HG02970 (cell line): Measurements from ENCODE around the gene ATP7B.
"Not testable (repeated sequence)": the region's sequence is repeated elsewhere in the genome, so short reads cannot be mapped to it uniquely, and the experiment has no call there.

Experiments used
- ATAC-seq: cut with Tn5 transposase; IDR thresholded peaks from one replicate; pipeline ENCODE4 v1.9.1; 2021; ENCODE audit warnings: mild to moderate bottlenecking, moderate library complexity, moderate number of reproducible peaks; ENCODE audit not compliant: unreplicated experiment, low FRiP score

Gene ATP7B

GRCh38 chr13:51925865-51926527, 85.3 kb downstream of the ATP7B start:
- ATAC-seq: no peak

DNA sequence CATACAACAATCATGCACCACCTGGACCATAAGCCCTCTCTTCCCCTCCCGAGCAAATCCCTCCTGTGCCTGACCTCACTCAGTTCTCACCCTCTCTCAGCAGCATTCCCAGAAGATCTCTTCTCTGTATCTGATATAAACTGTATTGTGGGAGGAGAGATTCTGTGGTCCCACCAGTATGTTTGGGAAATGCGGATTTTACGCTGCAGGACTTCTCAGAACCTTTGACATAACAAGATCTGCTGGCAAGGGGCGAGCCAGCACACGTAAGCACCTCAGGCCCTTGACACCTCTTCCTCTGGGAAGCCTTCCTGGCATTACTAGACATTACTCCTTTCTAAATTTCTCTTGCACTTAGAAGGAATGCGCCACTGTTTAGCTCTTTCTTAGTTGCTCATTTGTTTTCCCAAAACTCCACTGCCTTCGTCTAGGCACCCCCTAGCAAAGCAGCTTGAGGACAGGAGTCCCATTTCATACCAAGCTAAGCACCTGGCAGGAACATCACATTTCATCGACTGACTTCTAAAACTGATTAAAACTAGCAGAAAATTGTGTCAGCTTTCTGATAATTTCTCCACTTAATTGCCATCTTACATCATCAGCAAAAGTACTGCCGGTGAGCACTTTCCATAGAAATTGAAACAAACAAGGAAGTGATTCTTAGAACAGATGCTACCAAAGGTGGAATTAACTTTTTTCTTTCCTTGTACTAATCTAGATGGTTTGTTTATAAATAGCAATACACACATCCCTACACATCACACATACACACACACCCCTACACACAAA, 86.3 kb downstream of the ATP7B start:
- no peak for ATAC-seq

GRCh38 chr13:51923983-51924539, 87.2 kb downstream of the ATP7B start:
- no peak for ATAC-seq

DNA sequence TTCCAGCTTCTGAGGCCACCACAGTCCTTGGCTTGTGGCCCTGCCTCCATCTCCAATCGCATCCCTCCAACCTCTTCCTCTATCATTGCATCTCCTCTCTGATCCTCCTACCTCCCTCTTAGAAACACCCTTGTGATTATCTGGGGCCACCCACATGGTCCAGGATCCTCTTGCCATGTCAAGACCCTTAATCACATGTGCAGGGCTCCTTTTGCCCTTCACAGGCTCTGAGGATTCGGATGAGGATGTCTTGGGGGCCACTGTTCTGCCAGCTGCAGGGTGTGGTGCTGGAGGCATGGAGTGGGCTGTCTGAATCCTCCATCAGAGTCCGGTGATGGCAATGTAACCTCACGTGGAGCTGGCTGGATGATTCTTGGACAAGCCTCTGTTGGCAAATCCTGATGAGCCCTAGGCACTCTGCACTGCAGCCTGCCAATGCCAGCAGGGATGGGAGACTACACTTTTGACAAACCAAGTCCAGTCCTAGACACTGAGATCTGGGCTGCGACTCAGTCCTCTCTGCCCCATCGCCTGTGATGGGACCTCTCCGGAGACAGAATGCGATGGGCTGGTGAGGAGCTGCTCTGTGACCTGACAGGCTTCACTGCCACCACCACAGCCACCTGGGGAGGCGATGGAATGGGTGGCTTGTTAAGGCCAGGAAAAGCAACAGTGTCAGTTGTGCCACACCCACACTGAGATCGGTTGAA, 88.3 kb downstream of the ATP7B start:
- no peak for ATAC-seq

GRCh38 chr13:51921790-51922740, 89.2 kb downstream of the ATP7B start:
- no peak for ATAC-seq

DNA sequence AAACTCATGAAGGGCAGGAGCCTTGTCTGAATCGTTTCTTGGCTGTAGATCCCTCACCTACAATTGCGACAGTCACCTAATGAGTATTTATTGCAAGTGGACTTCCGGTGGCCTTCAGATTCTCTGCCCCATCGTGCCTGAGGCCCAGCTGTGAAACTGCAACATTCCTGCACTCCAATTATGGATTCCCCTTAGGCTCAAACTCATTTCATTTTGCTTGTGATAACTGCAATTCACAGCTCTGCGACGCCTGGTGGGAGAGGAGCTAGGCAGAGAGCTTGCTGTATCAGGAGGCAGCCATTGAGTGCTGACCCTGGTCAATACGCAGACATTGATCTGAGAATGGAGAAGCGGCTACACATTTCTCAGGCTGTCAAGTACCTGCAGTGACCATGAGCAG, 90.5 kb downstream of the ATP7B start:
- ATAC-seq: no peak

GRCh38 chr13:51920267-51920666, 91.0 kb downstream of the ATP7B start:
- no peak for ATAC-seq

DNA sequence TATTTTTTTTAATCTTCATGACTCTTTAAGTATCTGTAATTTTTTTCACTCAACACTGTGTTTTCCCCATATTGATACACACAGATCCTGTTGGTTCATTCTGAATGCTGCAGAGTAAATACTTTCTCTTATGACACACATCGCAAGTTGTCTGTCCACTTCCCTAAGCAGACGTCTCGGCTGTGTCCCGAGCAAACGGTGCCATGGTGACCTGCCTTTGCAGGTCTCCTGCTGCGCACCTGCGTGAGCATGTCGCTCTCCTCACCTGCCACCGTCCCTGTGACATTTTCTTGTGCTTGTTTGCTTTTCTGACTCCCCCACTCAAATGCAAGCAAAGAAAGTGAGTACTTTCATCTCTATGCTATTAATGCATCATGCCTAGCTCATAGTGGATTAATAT, 91.7 kb downstream of the ATP7B start:
- no peak for ATAC-seq

DNA sequence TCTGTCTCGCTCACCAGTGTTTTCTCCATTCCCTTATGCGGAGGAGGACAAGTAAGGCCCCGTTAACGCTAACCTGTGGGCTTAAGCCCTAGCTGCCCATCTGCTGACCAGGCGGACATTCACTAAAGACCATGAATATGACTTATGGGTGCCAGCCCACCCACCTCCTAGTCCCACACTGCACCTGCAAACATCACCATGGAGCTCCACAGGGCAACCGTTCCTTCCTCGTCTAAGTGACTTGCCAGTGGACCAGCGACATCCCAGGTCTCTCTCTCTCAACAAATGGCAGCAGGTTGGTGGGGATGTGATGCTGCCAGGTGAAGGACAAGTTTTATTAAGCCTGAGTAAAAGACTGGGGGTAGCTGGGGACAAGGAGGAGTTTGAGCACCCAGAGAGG, 94.3 kb downstream of the ATP7B start:
- ATAC-seq: no peak

DNA sequence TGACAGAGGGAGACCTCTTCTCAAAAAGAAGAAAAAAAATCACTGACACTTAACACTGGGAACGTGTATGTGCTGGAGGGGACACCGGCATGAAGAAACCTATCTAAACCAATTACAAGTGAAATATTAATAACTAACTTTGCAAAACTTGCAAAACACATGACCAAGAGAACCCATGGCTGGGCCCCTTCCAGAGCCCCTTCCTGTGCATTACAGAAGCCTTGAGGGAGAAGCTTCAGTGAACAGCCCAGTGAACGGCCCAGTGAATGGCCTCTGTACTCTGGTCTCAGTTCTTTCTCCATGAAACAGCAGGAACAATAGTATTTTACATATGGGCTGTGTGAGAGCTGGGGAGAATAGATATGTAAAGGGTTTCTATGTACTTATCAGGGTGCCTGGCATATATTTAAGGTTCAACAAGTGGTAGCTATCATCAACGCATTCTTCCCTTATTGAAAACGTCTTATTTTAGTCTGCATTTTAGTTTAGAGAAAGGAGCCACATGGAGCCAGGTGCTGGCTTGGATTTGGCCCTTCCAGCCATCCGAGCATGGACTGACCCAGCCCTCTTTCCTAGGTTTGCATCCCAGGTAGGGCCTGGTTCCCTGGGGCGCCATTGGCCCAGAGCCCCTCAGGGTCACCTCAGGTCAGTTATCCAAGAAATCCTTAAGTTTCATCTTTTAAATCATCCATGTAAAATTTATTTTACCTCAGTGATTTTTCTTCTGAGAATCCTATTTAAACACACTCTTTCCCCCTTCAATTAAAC, 95.0 kb downstream of the ATP7B start:
- ATAC-seq: no peak

GRCh38 chr13:51914137-51914493, 97.1 kb downstream of the ATP7B start:
- ATAC-seq: no peak

- ATAC-seq: no peak
Observed at GRCh38 chr13:51913421-51914136, 97.7 kb downstream of the ATP7B start.

GRCh38 chr13:51912511-51913225, 98.6 kb downstream of the ATP7B start:
- ATAC-seq: no peak

GRCh38 chr13:51912091-51912490, 99.2 kb downstream of the ATP7B start:
- no peak for ATAC-seq

DNA sequence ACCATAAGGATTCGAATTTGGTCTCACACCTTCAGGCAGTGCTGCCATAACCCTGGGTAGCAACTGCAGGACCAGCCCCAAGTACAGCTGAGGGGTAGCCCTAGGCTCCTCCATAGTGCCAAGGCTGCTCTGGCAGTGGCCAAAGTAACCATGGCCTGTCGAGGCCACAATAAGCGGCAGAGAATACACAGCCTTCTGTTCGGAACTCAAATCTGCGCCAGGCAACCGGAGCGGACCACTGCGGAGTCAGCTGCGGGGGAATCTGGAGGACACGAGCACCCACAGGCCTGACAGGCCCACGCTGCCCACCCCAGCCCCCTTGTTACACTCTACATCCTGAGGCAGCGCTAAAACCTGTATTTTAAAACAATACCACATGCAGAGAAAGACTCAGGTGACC, 100.7 kb downstream of the ATP7B start:
- no peak for ATAC-seq

DNA sequence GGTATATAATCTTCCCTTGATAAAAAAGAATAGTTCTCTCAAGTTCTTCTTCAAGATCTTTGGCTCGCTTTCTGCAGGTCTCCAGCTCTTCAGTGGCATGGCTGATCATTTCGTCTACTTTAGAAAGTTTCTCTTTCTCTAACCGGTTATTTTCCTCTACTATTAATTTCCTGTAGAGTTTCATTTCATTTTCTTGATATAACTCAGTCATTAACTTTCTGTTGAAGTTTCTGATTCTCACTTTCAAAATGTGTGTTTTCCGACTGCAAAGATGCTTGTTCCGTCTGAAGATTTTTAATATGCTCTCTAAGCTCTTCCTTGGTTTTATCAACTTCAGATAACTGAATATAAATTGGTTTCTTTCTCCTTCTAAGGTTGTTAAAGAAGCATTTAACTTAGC, 102.0 kb downstream of the ATP7B start:
- ATAC-seq: not testable (repeated sequence)

GRCh38 chr13:51907040-51907732, 104.1 kb downstream of the ATP7B start:
- no peak for ATAC-seq

DNA sequence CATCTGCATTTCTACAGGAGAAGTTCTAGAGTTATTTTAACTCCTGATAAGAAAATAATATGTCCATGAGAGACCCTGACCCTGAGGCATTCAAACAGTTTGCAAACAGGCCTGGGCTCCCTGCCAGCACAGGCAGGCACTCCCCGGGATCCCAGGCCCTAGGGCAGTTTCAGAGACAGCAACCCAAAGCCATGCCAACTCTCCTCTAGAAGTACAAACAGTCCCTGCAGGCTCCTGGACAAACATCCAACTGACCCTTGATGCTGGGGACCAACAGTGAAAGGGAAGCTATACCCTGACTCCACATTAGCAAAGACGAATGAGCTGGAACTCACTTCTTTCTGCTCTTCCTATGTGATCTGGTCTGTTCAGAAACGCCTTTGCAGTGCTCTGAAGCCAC, 104.7 kb downstream of the ATP7B start:
- no peak for ATAC-seq
